Measurements from ENCODE around the gene NPAS3.

Gene NPAS3

GRCh38 chr14:32938719-32939253, at the start of gene NPAS3:
Gene NPAS3, plus strand, starts transcription at chr14:32938879.
- TF ChIP-seq, protein P1, sequence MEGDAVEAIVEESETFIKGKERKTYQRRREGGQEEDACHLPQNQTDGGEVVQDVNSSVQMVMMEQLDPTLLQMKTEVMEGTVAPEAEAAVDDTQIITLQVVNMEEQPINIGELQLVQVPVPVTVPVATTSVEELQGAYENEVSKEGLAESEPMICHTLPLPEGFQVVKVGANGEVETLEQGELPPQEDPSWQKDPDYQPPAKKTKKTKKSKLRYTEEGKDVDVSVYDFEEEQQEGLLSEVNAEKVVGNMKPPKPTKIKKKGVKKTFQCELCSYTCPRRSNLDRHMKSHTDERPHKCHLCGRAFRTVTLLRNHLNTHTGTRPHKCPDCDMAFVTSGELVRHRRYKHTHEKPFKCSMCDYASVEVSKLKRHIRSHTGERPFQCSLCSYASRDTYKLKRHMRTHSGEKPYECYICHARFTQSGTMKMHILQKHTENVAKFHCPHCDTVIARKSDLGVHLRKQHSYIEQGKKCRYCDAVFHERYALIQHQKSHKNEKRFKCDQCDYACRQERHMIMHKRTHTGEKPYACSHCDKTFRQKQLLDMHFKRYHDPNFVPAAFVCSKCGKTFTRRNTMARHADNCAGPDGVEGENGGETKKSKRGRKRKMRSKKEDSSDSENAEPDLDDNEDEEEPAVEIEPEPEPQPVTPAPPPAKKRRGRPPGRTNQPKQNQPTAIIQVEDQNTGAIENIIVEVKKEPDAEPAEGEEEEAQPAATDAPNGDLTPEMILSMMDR (IDR thresholded peaks at IDR 0.05; ENCODE audit: low read depth, low read length, missing control alignments) = no peak
- H3K4me3 ChIP-seq (replicated peaks; ENCODE audit: low read depth, low read length) = peak within 1 kb of the TSS; percentile 44
- DNase-seq (ENCODE audit: extremely low read depth, low read depth) = no peak

GRCh38 chr14:32896979-32897697, 41.5 kb upstream of the NPAS3 start:
- no peak for DNase-seq (ENCODE audit: extremely low read depth, low read depth)
- TF ChIP-seq, protein P1 (IDR thresholded peaks at IDR 0.05; ENCODE audit: low read depth, low read length, missing control alignments) = no peak
- H3K4me3 ChIP-seq (replicated peaks; ENCODE audit: low read depth, low read length) = peak overlapping the region; percentile 23

GRCh38 chr14:32897698-32898064, 41.0 kb upstream of the NPAS3 start:
- TF ChIP-seq, protein P1 (IDR thresholded peaks at IDR 0.05; ENCODE audit: low read depth, low read length, missing control alignments) = no peak
- peak overlapping the region; percentile 23 for H3K4me3 ChIP-seq (replicated peaks; ENCODE audit: low read depth, low read length)
- DNase-seq (ENCODE audit: extremely low read depth, low read depth) = no peak

DNA sequence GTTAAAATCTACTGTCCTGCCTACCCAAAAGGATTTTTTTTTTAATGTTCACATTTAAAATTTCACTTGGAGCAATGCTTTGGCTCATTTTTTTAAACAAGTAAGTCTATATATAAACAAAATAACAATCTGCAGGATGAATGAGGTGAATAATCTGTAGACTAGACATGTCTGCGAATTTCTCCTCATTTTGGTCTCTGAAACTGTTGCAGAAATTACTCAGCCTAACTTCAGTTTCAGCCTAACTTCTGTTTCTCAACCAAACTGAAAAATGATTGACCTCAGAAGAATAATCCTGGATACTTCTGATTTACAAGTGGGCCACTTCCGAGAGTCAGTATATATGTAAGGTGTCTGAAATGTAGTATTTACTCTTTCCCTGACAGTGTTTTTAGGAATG, 39.8 kb upstream of the NPAS3 start:
- TF ChIP-seq, protein P1 (IDR thresholded peaks at IDR 0.05; ENCODE audit: low read depth, low read length, missing control alignments) = no peak
- no peak for DNase-seq (ENCODE audit: extremely low read depth, low read depth)

DNA sequence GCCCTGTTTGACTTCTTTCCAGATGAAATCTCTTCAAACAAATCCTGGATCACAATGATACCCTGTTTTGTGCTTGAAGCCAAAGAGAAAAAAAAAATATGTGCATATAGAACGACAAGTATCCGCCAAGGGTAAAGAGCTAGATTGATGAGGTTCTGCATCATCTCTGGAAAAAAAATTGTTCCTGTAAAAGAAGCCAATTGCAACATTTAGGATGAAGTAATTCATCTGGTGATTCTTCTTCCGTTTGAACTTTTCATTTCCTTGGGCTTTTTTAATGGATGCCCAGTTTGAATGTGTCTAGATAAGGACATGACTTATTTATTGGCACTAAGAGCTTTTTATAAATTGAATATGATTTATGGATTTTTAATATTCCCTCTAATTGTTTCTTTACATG, 38.1 kb upstream of the NPAS3 start:
- no peak for DNase-seq (ENCODE audit: extremely low read depth, low read depth)
- H3K4me3 ChIP-seq (replicated peaks; ENCODE audit: low read depth, low read length) = no peak overlapping the region
- TF ChIP-seq, protein P1 (IDR thresholded peaks at IDR 0.05; ENCODE audit: low read depth, low read length, missing control alignments) = no peak

More for the DNA sequence above, 39.8 kb upstream of the NPAS3 start:
- H3K4me3 ChIP-seq (replicated peaks; ENCODE audit: low read depth, low read length) = no peak overlapping the region

- TF ChIP-seq, protein P1 (IDR thresholded peaks at IDR 0.05; ENCODE audit: low read depth, low read length, missing control alignments) = no peak
- no peak overlapping the region for H3K4me3 ChIP-seq (replicated peaks; ENCODE audit: low read depth, low read length)
- no peak for DNase-seq (ENCODE audit: extremely low read depth, low read depth)
Measured at GRCh38 chr14:32905013-32905412, 33.7 kb upstream of the NPAS3 start.
